A549 treated with Hydrocortisone at 1 μM for 4 hours (cell line): ENCODE data around the gene DAZ3. TPM values are rescaled to one million over a fixed set of nuclear protein-coding genes. Genes with fewer than 3 reads are reported as not detected.

Experiments
- total RNA-seq: library from RNA; stranded (reverse); fragments of 200-300 nt; extraction: Qiagen RNA extraction; gene quantifications from 5 replicates; pipeline ENCODE4 v1.2.3, GENCODE V29; 2022

The DAZ3 gene, protein sequence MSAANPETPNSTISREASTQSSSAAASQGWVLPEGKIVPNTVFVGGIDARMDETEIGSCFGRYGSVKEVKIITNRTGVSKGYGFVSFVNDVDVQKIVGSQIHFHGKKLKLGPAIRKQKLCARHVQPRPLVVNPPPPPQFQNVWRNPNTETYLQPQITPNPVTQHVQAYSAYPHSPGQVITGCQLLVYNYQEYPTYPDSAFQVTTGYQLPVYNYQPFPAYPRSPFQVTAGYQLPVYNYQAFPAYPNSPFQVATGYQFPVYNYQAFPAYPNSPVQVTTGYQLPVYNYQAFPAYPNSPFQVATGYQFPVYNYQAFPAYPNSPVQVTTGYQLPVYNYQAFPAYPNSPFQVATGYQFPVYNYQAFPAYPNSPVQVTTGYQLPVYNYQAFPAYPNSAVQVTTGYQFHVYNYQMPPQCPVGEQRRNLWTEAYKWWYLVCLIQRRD
- total RNA-seq = not detected in 5 replicates

DNA sequence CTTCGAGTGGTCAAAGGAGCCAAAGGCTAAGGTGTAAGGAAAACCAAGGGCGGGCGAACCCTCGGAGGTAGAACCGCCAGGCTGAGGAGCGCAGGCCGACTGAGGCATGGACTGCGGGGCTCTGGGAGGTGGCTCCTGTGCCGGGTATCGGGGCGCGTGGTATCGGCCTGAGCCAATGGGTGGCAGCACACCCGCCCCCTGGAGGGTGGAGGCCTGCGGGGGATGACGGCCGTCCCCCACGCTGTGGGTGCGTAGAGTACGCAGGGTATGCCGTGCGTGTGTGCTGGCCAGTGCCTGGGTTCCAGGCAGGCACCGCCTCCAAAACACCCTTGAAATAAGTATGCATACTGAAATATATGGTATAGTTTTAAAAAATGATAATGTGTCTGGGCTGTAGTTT, at the start of gene DAZ3:
DAZ3 (minus strand) TSS at position 101 of the 400 bp plus-strand sequence. CDS start 208 bp downstream, outside the sequence.

GRCh38 chrY:24833619-24834018, 20.4 kb upstream of the DAZ3 start, which contains the start of gene DAZ4:
Gene DAZ4 (plus strand): TSS chrY:24833919. CDS start chrY:24834127, 208 bp downstream.

Other genes with a start within 250 kb of the DAZ3 start
- not detected in 5 replicates for gene BPY2B, start 195.4 kb downstream of the DAZ3 start, total RNA-seq
- gene DAZ4, start 20.5 kb upstream of the DAZ3 start, total RNA-seq = not detected in 5 replicates
- not detected in 5 replicates for gene BPY2C, start 238.7 kb upstream of the DAZ3 start, total RNA-seq